Loucy (cell line): ENCODE measurements around the gene GLRX5.
"Not testable (repeated sequence)": the region's sequence is repeated elsewhere in the genome, so short reads cannot be mapped to it uniquely, and the experiment has no call there.

Experiments used
- H2AFZ ChIP-seq: fragments of 200-600 bp; sonication (generic); 2 replicates; pipeline ENCODE4 v1.6.0; 2016; ENCODE audit warnings: antibody characterized with exemption, mild to moderate bottlenecking, low read length, moderate library complexity
- H3F3A ChIP-seq: fragments of 200-600 bp; 2 replicates; pipeline ENCODE4 v1.6.0; 2016; ENCODE audit warnings: antibody characterized with exemption, low read depth, mild to moderate bottlenecking
- H3K27me3 ChIP-seq: fragments of 200-600 bp; sonication (generic); 2 replicates; pipeline ENCODE4 v1.6.1; 2014; ENCODE audit warnings: low read length, mild to moderate bottlenecking; ENCODE audit not compliant: insufficient read depth, poor library complexity, severe bottlenecking
- H3K36me3 ChIP-seq: fragments of 200-600 bp; sonication (generic); 2 replicates; pipeline ENCODE4 v1.6.1; 2016; ENCODE audit warnings: low read length; ENCODE audit not compliant: insufficient read depth
- H3K4me1 ChIP-seq: fragments of 200-600 bp; sonication (generic); 2 replicates; pipeline ENCODE4 v1.5.1; 2014; ENCODE audit warnings: low read length, mild to moderate bottlenecking; ENCODE audit not compliant: insufficient read depth, poor library complexity, severe bottlenecking
- H3K4me2 ChIP-seq: fragments of 200-600 bp; sonication (generic); 2 replicates; pipeline ENCODE4 v1.6.0; 2014; ENCODE audit warnings: antibody characterized with exemption, low read length, low read depth, mild to moderate bottlenecking; ENCODE audit not compliant: poor library complexity, severe bottlenecking
- H3K4me3 ChIP-seq: fragments of 200-600 bp; sonication (generic); 2 replicates; pipeline ENCODE4 v1.5.1; 2014; ENCODE audit warnings: low read length, mild to moderate bottlenecking, mixed read lengths; ENCODE audit not compliant: poor library complexity, severe bottlenecking
- H3K79me2 ChIP-seq: fragments of 200-600 bp; sonication (generic); 2 replicates; pipeline ENCODE4 v1.6.1; 2014; ENCODE audit warnings: low read length; ENCODE audit not compliant: insufficient read depth
- H3K9ac ChIP-seq: fragments of 200-600 bp; sonication (generic); 2 replicates; pipeline ENCODE4 v1.6.0; 2014; ENCODE audit warnings: mild to moderate bottlenecking, low read depth, low read length, moderate library complexity; ENCODE audit not compliant: poor library complexity, severe bottlenecking
- H3K9me2 ChIP-seq: fragments of 200-600 bp; sonication (generic); replicated peaks from 2 replicates; pipeline ENCODE4 v1.6.1; 2016; ENCODE audit warnings: low read depth, low read length, mixed read lengths
- H3K9me3 ChIP-seq: fragments of 200-600 bp; sonication (generic); 2 replicates; pipeline ENCODE4 v1.6.1; 2014; ENCODE audit warnings: mild to moderate bottlenecking, antibody characterized with exemption, low read length, low read depth; ENCODE audit not compliant: insufficient read depth
- H4K20me1 ChIP-seq: fragments of 200-600 bp; sonication (generic); 2 replicates; pipeline ENCODE4 v1.6.0; 2014; ENCODE audit warnings: antibody characterized with exemption, low read length, mild to moderate bottlenecking; ENCODE audit not compliant: insufficient read depth, poor library complexity, severe bottlenecking
- EZH2phosphoT487 ChIP-seq: fragments of 200-600 bp; IDR thresholded peaks from 2 replicates; pipeline ENCODE4 v1.6.1; 2018; ENCODE audit warnings: antibody characterized with exemption, mild to moderate bottlenecking, moderate library complexity, borderline replicate concordance
- TF ChIP-seq, protein P1 (sequence below): fragments of 200-600 bp; sonication (generic); conservative IDR thresholded peaks from 2 replicates; pipeline ENCODE4 v1.5.1; 2014; ENCODE audit warnings: mild to moderate bottlenecking, antibody characterized with exemption, low read length

GLRX5 gene

GRCh38 chr14:95575840-95576473 lies 41.1 kb downstream of the GLRX5 start:
- Histone ChIP-seq H3K4me2 (no peak overlapping the region), H3K9ac (no peak overlapping the region), H3F3A (no peaks in the 10 kb centered on the region), H3K4me1 (no peaks in the 10 kb centered on the region), H3K27me3 (no peaks in the 10 kb centered on the region), H4K20me1 (no peaks in the 10 kb centered on the region), H3K9me2 (no peaks in the 10 kb centered on the region), H3K36me3 (no peaks in the 10 kb centered on the region), H2AFZ (no peak overlapping the region), H3K9me3 (no peaks in the 10 kb centered on the region), H3K79me2 (no peaks in the 10 kb centered on the region), H3K4me3 (no peak overlapping the region)
- TF ChIP-seq EZH2phosphoT487 = no peak
- TF ChIP-seq, protein P1, sequence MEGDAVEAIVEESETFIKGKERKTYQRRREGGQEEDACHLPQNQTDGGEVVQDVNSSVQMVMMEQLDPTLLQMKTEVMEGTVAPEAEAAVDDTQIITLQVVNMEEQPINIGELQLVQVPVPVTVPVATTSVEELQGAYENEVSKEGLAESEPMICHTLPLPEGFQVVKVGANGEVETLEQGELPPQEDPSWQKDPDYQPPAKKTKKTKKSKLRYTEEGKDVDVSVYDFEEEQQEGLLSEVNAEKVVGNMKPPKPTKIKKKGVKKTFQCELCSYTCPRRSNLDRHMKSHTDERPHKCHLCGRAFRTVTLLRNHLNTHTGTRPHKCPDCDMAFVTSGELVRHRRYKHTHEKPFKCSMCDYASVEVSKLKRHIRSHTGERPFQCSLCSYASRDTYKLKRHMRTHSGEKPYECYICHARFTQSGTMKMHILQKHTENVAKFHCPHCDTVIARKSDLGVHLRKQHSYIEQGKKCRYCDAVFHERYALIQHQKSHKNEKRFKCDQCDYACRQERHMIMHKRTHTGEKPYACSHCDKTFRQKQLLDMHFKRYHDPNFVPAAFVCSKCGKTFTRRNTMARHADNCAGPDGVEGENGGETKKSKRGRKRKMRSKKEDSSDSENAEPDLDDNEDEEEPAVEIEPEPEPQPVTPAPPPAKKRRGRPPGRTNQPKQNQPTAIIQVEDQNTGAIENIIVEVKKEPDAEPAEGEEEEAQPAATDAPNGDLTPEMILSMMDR = no peak

DNA sequence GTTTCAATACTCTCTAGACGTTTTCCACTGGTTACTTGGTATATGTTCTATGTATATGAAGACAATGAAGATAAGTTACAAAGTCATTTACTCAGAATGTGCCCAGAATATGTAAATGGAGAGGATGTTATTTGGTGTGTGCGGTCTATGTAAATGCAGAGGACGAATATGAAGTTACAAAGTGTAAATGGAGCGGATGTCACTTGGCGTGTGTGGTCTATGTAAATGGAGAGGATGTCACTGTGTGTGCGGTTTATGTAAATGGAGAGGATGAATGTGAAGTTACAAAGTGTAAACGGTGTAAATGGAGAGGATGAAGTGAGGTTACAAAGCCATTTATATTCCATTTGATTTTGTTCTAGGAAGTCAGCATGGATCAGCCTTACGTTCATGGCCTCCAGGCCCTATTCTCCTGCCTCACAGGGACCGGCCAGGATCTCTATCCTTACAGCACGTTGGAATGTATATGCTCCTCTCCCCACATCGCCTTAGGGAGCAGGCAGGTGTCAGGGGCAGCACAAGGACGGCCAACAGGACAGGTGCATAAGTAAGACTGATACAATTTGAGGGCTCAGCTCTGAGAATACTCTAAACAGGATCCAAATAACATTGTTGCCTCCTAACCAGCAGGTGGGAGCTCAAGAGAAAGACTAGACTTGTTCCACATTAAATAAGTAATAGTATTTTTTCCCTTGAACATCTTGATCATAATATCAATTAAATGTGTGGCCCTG lies 42.4 kb downstream of the GLRX5 start:
- Histone ChIP-seq H3F3A (no peaks in the 10 kb centered on the region), H2AFZ (no peak overlapping the region), H3K9me2 (no peaks in the 10 kb centered on the region), H3K4me3 (no peak overlapping the region), H3K9ac (no peak overlapping the region), H3K79me2 (no peaks in the 10 kb centered on the region), H3K4me1 (no peaks in the 10 kb centered on the region), H3K4me2 (no peak overlapping the region), H3K36me3 (no peaks in the 10 kb centered on the region), H3K27me3 (no peaks in the 10 kb centered on the region), H4K20me1 (no peaks in the 10 kb centered on the region), H3K9me3 (no peaks in the 10 kb centered on the region)
- TF ChIP-seq EZH2phosphoT487 = no peak
- TF ChIP-seq, protein P1 = no peak

GRCh38 chr14:95577870-95578269 lies 43.0 kb downstream of the GLRX5 start:
- Histone ChIP-seq H3K9me2 (no peaks in the 10 kb centered on the region), H3K9me3 (no peaks in the 10 kb centered on the region), H3K4me2 (no peak overlapping the region), H3K9ac (no peak overlapping the region), H3K4me3 (no peak overlapping the region), H2AFZ (no peak overlapping the region), H3K27me3 (no peaks in the 10 kb centered on the region), H3K79me2 (no peaks in the 10 kb centered on the region), H3K36me3 (no peaks in the 10 kb centered on the region), H3F3A (no peaks in the 10 kb centered on the region), H3K4me1 (no peaks in the 10 kb centered on the region), H4K20me1 (no peaks in the 10 kb centered on the region)
- TF ChIP-seq EZH2phosphoT487 = no peak
- TF ChIP-seq, protein P1 = no peak

GRCh38 chr14:95583836-95584617 lies 49.2 kb downstream of the GLRX5 start:
- not testable (repeated sequence) for H3K27me3 ChIP-seq, H3F3A ChIP-seq, H3K9ac ChIP-seq, H3K4me3 ChIP-seq, H3K4me2 ChIP-seq, H3K36me3 ChIP-seq, H3K9me2 ChIP-seq, H3K9me3 ChIP-seq, H3K79me2 ChIP-seq, H2AFZ ChIP-seq, H3K4me1 ChIP-seq, H4K20me1 ChIP-seq
